Vagina (tissue), 2 donors: ENCODE results near the gene RHOT2. TPM values are rescaled to one million over a fixed set of nuclear protein-coding genes. Genes with fewer than 3 reads are reported as not detected.

Experiments
- DNase-seq, 2 donors: peaks; one replicate each; pipeline ENCODE4 v3.0.0-alpha.2; 2017; ENCODE audit errors: extremely low spot score in 2 of 2
- H3K27ac ChIP-seq: fragments of 200-600 bp; sonication (generic); one replicate; pipeline ENCODE4 v1.5.1; 2019
- H3K27me3 ChIP-seq: fragments of 200-600 bp; sonication (generic); one replicate; pipeline ENCODE4 v1.5.1; 2019
- H3K36me3 ChIP-seq, 2 donors: fragments of 200-600 bp; sonication (generic); one replicate each; pipeline ENCODE4 v1.5.1; 2017 to 2019
- H3K4me1 ChIP-seq: fragments of 200-600 bp; sonication (generic); one replicate; pipeline ENCODE4 v1.5.1; 2019
- H3K4me3 ChIP-seq, 2 donors: fragments of 200-600 bp; sonication (generic); 1 replicate in 1 of 2; 2 replicates in 1 of 2; pipeline ENCODE4 v1.5.1; 2016 to 2019
- H3K9me3 ChIP-seq: fragments of 200-600 bp; sonication (generic); one replicate; pipeline ENCODE4 v1.5.1; 2019
- POLR2A ChIP-seq, 2 donors: fragments of 450-650 bp; IDR thresholded peaks; one replicate each; pipeline ENCODE4 v1.6.1; 2017; ENCODE audit warnings: antibody characterized with exemption in 2 of 2, mild to moderate bottlenecking in 2 of 2, moderate library complexity in 2 of 2
- POLR2AphosphoS5 ChIP-seq, 2 donors: sonication (generic); formaldehyde crosslinking; IDR thresholded peaks; one replicate each; pipeline ENCODE4 v1.9.0; 2017; ENCODE audit warnings: antibody characterized with exemption in 2 of 2, mild to moderate bottlenecking in 2 of 2, low read depth in 1 of 2; ENCODE audit not compliant: insufficient read depth in 1 of 2
- intact Hi-C: fragments of 100-400 bp; cut with DNase I; formaldehyde crosslinking; loops from one replicate; pipeline ENCODE4 v1.15.1; 2023
- total RNA-seq: library from RNA; depleted of rRNA; stranded (reverse); fragments of >200 nt; gene quantifications from one replicate; pipeline ENCODE4 v1.2.3, GENCODE V29; 2016
- TF ChIP-seq, protein P1 (sequence below), 3 experiments: fragments of 450-650 bp in 2 of 3; fragments of 200-600 bp in 1 of 3; sonication (generic) in 1 of 3; IDR thresholded peaks; one replicate each; pipeline ENCODE4 v1.5.1; 2017 to 2019; ENCODE audit warnings: antibody characterized with exemption in 3 of 3, mild to moderate bottlenecking in 2 of 3, moderate library complexity in 2 of 3

Gene RHOT2
- total RNA-seq, 1 donor from 2014 or later = 91.1 TPM

- Histone ChIP-seq H3K4me1 (peaks cover 17% of the 10 kb centered on the region), H3K27me3 (peaks cover 37% of the 10 kb centered on the region), H3K9me3 (no peaks in the 10 kb centered on the region), H3K27ac (no peak overlapping the region), H3K36me3 (no peaks in the 10 kb centered on the region), H3K4me3 (no peak overlapping the region)
- DNase-seq = no peak
- TF ChIP-seq POLR2A (IDR thresholded peaks at IDR 0.05) (no peak), POLR2AphosphoS5 (IDR thresholded peaks at IDR 0.05; ENCODE audit: insufficient read depth in 1 of 2, low read depth in 1 of 2) (no peak)
- TF ChIP-seq, protein P1, sequence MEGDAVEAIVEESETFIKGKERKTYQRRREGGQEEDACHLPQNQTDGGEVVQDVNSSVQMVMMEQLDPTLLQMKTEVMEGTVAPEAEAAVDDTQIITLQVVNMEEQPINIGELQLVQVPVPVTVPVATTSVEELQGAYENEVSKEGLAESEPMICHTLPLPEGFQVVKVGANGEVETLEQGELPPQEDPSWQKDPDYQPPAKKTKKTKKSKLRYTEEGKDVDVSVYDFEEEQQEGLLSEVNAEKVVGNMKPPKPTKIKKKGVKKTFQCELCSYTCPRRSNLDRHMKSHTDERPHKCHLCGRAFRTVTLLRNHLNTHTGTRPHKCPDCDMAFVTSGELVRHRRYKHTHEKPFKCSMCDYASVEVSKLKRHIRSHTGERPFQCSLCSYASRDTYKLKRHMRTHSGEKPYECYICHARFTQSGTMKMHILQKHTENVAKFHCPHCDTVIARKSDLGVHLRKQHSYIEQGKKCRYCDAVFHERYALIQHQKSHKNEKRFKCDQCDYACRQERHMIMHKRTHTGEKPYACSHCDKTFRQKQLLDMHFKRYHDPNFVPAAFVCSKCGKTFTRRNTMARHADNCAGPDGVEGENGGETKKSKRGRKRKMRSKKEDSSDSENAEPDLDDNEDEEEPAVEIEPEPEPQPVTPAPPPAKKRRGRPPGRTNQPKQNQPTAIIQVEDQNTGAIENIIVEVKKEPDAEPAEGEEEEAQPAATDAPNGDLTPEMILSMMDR (IDR thresholded peaks at IDR 0.05) = no peak
- intact Hi-C loops = no loop called here
Measured at GRCh38 chr16:702341-702740, 34.4 kb downstream of the RHOT2 start.

DNA sequence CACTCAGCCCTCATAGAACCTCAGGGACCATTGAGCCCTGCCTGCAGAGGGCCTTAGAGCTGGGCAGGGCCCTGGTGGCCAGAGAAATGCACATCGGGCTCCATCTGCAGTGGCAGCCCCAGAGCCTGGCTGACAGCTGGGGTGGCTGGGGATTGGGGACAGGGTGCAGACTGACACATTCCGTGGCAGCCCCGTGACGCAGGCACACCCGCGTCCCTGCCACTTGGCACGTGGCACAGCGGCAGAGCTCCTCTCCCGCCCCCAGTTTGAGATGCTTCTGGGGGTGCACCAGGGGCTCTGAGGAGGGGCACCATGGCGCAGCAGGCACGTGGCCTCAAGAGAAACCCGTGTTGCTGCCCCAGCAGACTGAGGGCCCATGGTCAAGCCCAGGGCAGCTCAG lies 35.5 kb downstream of the RHOT2 start:
- peaks cover 37% of the 10 kb centered on the region for H3K27me3 ChIP-seq
- no peaks in the 10 kb centered on the region for H3K9me3 ChIP-seq
- H3K4me1 ChIP-seq = peaks cover 17% of the 10 kb centered on the region

GRCh38 chr16:704047-704446 lies 36.1 kb downstream of the RHOT2 start:
- H3K27me3 ChIP-seq = peaks cover 37% of the 10 kb centered on the region
- H3K9me3 ChIP-seq = no peaks in the 10 kb centered on the region
- no peak overlapping the region for H3K27ac ChIP-seq
- no peaks in the 10 kb centered on the region for H3K36me3 ChIP-seq
- intact Hi-C loops = no loop called here
- no peak overlapping the region for H3K4me3 ChIP-seq
- H3K4me1 ChIP-seq = peaks cover 17% of the 10 kb centered on the region
- no peak for DNase-seq
- TF ChIP-seq POLR2A (IDR thresholded peaks at IDR 0.05) (no peak), POLR2AphosphoS5 (IDR thresholded peaks at IDR 0.05; ENCODE audit: insufficient read depth in 1 of 2, low read depth in 1 of 2) (no peak)
- TF ChIP-seq, protein P1 (IDR thresholded peaks at IDR 0.05) = no peak

More for the DNA sequence above, 35.5 kb downstream of the RHOT2 start:
- H3K4me3 ChIP-seq = no peak overlapping the region
- intact Hi-C loops = no loop called here
- TF ChIP-seq POLR2A (IDR thresholded peaks at IDR 0.05) (no peak), POLR2AphosphoS5 (IDR thresholded peaks at IDR 0.05; ENCODE audit: insufficient read depth in 1 of 2, low read depth in 1 of 2) (no peak)
- TF ChIP-seq, protein P1 (IDR thresholded peaks at IDR 0.05) = no peak
- no peaks in the 10 kb centered on the region for H3K36me3 ChIP-seq
- H3K27ac ChIP-seq = no peak overlapping the region
- DNase-seq = no peak

GRCh38 chr16:704552-705380 lies 36.8 kb downstream of the RHOT2 start:
- Histone ChIP-seq H3K9me3 (no peaks in the 10 kb centered on the region), H3K36me3 (no peaks in the 10 kb centered on the region), H3K4me3 (no peak overlapping the region), H3K4me1 (peaks cover 17% of the 10 kb centered on the region), H3K27me3 (peaks cover 37% of the 10 kb centered on the region), H3K27ac (no peak overlapping the region)
- intact Hi-C loops = no loop called here
- TF ChIP-seq POLR2A (IDR thresholded peaks at IDR 0.05) (no peak), POLR2AphosphoS5 (IDR thresholded peaks at IDR 0.05; ENCODE audit: insufficient read depth in 1 of 2, low read depth in 1 of 2) (no peak)
- TF ChIP-seq, protein P1 (IDR thresholded peaks at IDR 0.05) = no peak
- no peak for DNase-seq
